ENCODE measurements around the gene SLC2A4RG. TPM values are rescaled to one million over a fixed set of nuclear protein-coding genes. Genes with fewer than 3 reads are reported as not detected.
A peak's percentile ranks its signal among the peaks of the same experiment; 100 is the strongest.
"Not testable (repeated sequence)": the region's sequence is repeated elsewhere in the genome, so short reads cannot be mapped to it uniquely, and the experiment has no call there.

SLC2A4RG gene
- total and polyA plus RNA-seq, 7 experiments from 2014 or later, result 3.0 to 136 (median 96.4) TPM

- peak overlapping the region in 7 of 9 donors; percentile 38 to 69 (median 51) for H3K27ac Mint-ChIP-seq
- H3K27ac ChIP-seq (ENCODE audit: low read depth, low read length), result peak overlapping the region; percentile 81
- H3K4me1 Mint-ChIP-seq, result peaks cover 34 to 65% (median 46%) of the 10 kb centered on the region in 7 donors
- intact Hi-C loops (cut with micrococcal nuclease), result loop anchor here (5.0 kb wide), 7 partner anchors 33 to 413 kb away; partner anchors contain the start of genes GMEB2 (in 1 of the 2), PTK6 (in 1 of the 2) and TCEA2 (in 1 of the 2)
- H3K4me3 Mint-ChIP-seq, result peak overlapping the region; percentile 70 to 91 (median 78)
- no peaks in the 10 kb centered on the region for H3K27me3 ChIP-seq (ENCODE audit: control insufficient read depth in 2 of 2, insufficient read depth in 2 of 2, low read length in 2 of 2)
- peaks cover 0 to 7% (median 2%) of the 10 kb centered on the region in 11 donors for H3K9me3 Mint-ChIP-seq
- H3K27me3 Mint-ChIP-seq, result no peaks in the 10 kb centered on the region
- H3K9me3 ChIP-seq (ENCODE audit: control insufficient read depth in 2 of 3, low read length in 3 of 3), result peaks cover 0 to under 1% (median 0%) of the 10 kb centered on the region in 3 experiments
- peaks cover 15 to 47% (median 30%) of the 10 kb centered on the region in 5 donors for H3K36me3 Mint-ChIP-seq
- DNase-seq (no peak), ATAC-seq (no peak)
- POLR2A ChIA-PET, result interaction anchor here (3.2 to 5.1 kb wide), 2 partner anchors 28 to 42 kb away, joined by 14 to 137 read pairs; partner anchors contain the start of genes LIME1 and SLC2A4RG
- peak overlapping the region; percentile 91 for H3K4me3 ChIP-seq (ENCODE audit: low read length)
- peaks cover 0 to 65% (median 27%) of the 10 kb centered on the region in 3 experiments for H3K36me3 ChIP-seq (ENCODE audit: control insufficient read depth in 2 of 3, insufficient read depth in 3 of 3, low read length in 3 of 3)
- H3K4me1 ChIP-seq (ENCODE audit: control insufficient read depth in 2 of 2, insufficient read depth in 2 of 2, low read length in 2 of 2), result peaks cover 22 to 30% of the 10 kb centered on the region in 2 donors
- CTCF ChIA-PET, result no interaction called here
These were observed 30.4 kb upstream of the SLC2A4RG start for GRCh38 chr20:63709149-63709527.

- Mint-ChIP-seq H3K4me1 (peaks cover 31 to 60% (median 50%) of the 10 kb centered on the region in 7 donors), H3K27ac (peak overlapping the region in 5 of 9 donors; percentile 17 to 89 (median 78)), H3K36me3 (peaks cover 20 to 59% (median 46%) of the 10 kb centered on the region in 5 donors), H3K4me3 (peak overlapping the region; percentile 12 to 90 (median 70)), H3K27me3 (no peaks in the 10 kb centered on the region), H3K9me3 (peaks cover 0 to 21% (median 12%) of the 10 kb centered on the region in 11 donors)
- Histone ChIP-seq H3K27me3 (ENCODE audit: control insufficient read depth in 2 of 2, insufficient read depth in 2 of 2, low read length in 2 of 2) (no peaks in the 10 kb centered on the region), H3K36me3 (ENCODE audit: control insufficient read depth in 2 of 3, insufficient read depth in 3 of 3, low read length in 3 of 3) (peaks cover 0 to 59% (median 10%) of the 10 kb centered on the region in 3 experiments), H3K27ac (ENCODE audit: low read depth, low read length) (no peak overlapping the region), H3K4me3 (ENCODE audit: low read length) (no peak overlapping the region), H3K4me1 (ENCODE audit: control insufficient read depth in 2 of 2, insufficient read depth in 2 of 2, low read length in 2 of 2) (peaks cover 22 to 28% of the 10 kb centered on the region in 2 donors), H3K9me3 (ENCODE audit: control insufficient read depth in 2 of 3, low read length in 3 of 3) (peaks cover 0 to 14% (median 0%) of the 10 kb centered on the region in 3 experiments)
- ATAC-seq, result no peak
- intact Hi-C loops (cut with micrococcal nuclease), result no loop called here
- POLR2A ChIA-PET, result interaction anchor here (0.6 to 2.2 kb wide), 4 partner anchors 8 to 29 kb away, joined by 3 to 7 read pairs (median 3); partner anchors contain the start of gene LIME1
- no peak for DNase-seq
- CTCF ChIA-PET, result interaction anchor here (1.4 kb wide), 1 partner anchor 25 kb away, joined by 3 read pairs; the partner anchor contains the start of gene LIME1
These were observed 28.4 kb upstream of the SLC2A4RG start for GRCh38 chr20:63711085-63711645.

- no peaks in the 10 kb centered on the region for H3K27me3 ChIP-seq (ENCODE audit: control insufficient read depth in 2 of 2, insufficient read depth in 2 of 2, low read length in 2 of 2)
- POLR2A ChIA-PET, result interaction anchor here (0.7 to 2.2 kb wide), 3 partner anchors 9 to 24 kb away, joined by 3 to 7 read pairs (median 4); partner anchors contain the start of gene LIME1
- H3K4me3 ChIP-seq (ENCODE audit: low read length), result no peak overlapping the region
- H3K27ac Mint-ChIP-seq, result peak overlapping the region in 4 of 9 donors; percentile 11 to 58 (median 48)
- H3K4me1 ChIP-seq (ENCODE audit: control insufficient read depth in 2 of 2, insufficient read depth in 2 of 2, low read length in 2 of 2), result peaks cover 14 to 18% of the 10 kb centered on the region in 2 donors
- peaks cover 31 to 59% (median 47%) of the 10 kb centered on the region in 7 donors for H3K4me1 Mint-ChIP-seq
- H3K27ac ChIP-seq (ENCODE audit: low read depth, low read length), result no peak overlapping the region
- ATAC-seq (no peak), DNase-seq (no peak)
- peaks cover 0 to 27% (median 13%) of the 10 kb centered on the region in 11 donors for H3K9me3 Mint-ChIP-seq
- CTCF ChIA-PET, result interaction anchor here (0.7 to 1.4 kb wide), 2 partner anchors 24 to 186 kb away, joined by 3 read pairs; partner anchors contain the start of gene LIME1
- peaks cover 0 to 14% (median 0%) of the 10 kb centered on the region in 3 experiments for H3K9me3 ChIP-seq (ENCODE audit: control insufficient read depth in 2 of 3, low read length in 3 of 3)
- intact Hi-C loops (cut with micrococcal nuclease), result no loop called here
- peak overlapping the region in 5 of 10 donors; percentile 17 to 52 (median 22) for H3K4me3 Mint-ChIP-seq
- H3K36me3 ChIP-seq (ENCODE audit: control insufficient read depth in 2 of 3, insufficient read depth in 3 of 3, low read length in 3 of 3), result peaks cover 0 to 57% (median 5%) of the 10 kb centered on the region in 3 experiments
- peaks cover 20 to 63% (median 50%) of the 10 kb centered on the region in 5 donors for H3K36me3 Mint-ChIP-seq
- H3K27me3 Mint-ChIP-seq, result no peaks in the 10 kb centered on the region
These were observed 27.4 kb upstream of the SLC2A4RG start for GRCh38 chr20:63712191-63712590.

GRCh38 chr20:63714858-63715257, 24.7 kb upstream of the SLC2A4RG start:
- H3K9me3 Mint-ChIP-seq, result peaks cover 2 to 37% (median 17%) of the 10 kb centered on the region in 11 donors
- H3K27ac Mint-ChIP-seq, result no peak overlapping the region
- CTCF ChIA-PET, result no interaction called here
- ATAC-seq (no peak), DNase-seq (no peak)
- peaks cover 29 to 59% (median 52%) of the 10 kb centered on the region in 7 donors for H3K4me1 Mint-ChIP-seq
- H3K27me3 Mint-ChIP-seq, result no peaks in the 10 kb centered on the region
- POLR2A ChIA-PET, result interaction anchor here (1.7 kb wide), 1 partner anchor 24 kb away, joined by 4 read pairs; no protein-coding TSS in a partner anchor
- Histone ChIP-seq H3K9me3 (ENCODE audit: control insufficient read depth in 2 of 3, low read length in 3 of 3) (peaks cover 0 to 22% (median 0%) of the 10 kb centered on the region in 3 experiments), H3K27ac (ENCODE audit: low read depth, low read length) (no peak overlapping the region), H3K27me3 (ENCODE audit: control insufficient read depth in 2 of 2, insufficient read depth in 2 of 2, low read length in 2 of 2) (no peaks in the 10 kb centered on the region), H3K4me1 (ENCODE audit: control insufficient read depth in 2 of 2, insufficient read depth in 2 of 2, low read length in 2 of 2) (peaks cover 7 to 8% of the 10 kb centered on the region in 2 donors), H3K36me3 (ENCODE audit: control insufficient read depth in 2 of 3, insufficient read depth in 3 of 3, low read length in 3 of 3) (peaks cover 5 to 69% (median 8%) of the 10 kb centered on the region in 3 experiments), H3K4me3 (ENCODE audit: low read length) (no peak overlapping the region)
- peaks cover 24 to 80% (median 68%) of the 10 kb centered on the region in 5 donors for H3K36me3 Mint-ChIP-seq
- intact Hi-C loops (cut with micrococcal nuclease), result no loop called here
- H3K4me3 Mint-ChIP-seq, result no peak overlapping the region

- Mint-ChIP-seq H3K4me1 (peaks cover 15 to 55% (median 43%) of the 10 kb centered on the region in 7 donors), H3K27me3 (no peaks in the 10 kb centered on the region), H3K9me3 (peaks cover 2 to 41% (median 16%) of the 10 kb centered on the region in 11 donors), H3K4me3 (peak overlapping the region in 1 of 10 donors; percentile 56), H3K36me3 (peaks cover 18 to 71% (median 54%) of the 10 kb centered on the region in 5 donors), H3K27ac (peak overlapping the region in 3 of 9 donors; percentile 10 to 42 (median 22))
- H3K27ac ChIP-seq (ENCODE audit: low read depth, low read length), result no peak overlapping the region
- H3K4me1 ChIP-seq (ENCODE audit: control insufficient read depth in 2 of 2, insufficient read depth in 2 of 2, low read length in 2 of 2), result peaks cover 0 to 8% of the 10 kb centered on the region in 2 donors
- H3K27me3 ChIP-seq (ENCODE audit: control insufficient read depth in 2 of 2, insufficient read depth in 2 of 2, low read length in 2 of 2), result no peaks in the 10 kb centered on the region
- ChIA-PET POLR2A (interaction anchor here (0.6 to 1.0 kb wide), 5 partner anchors 8 to 203 kb away, joined by 3 to 6 read pairs (median 3); partner anchors contain the start of genes ARFRP1 and ZGPAT), CTCF (interaction anchor here (1.2 to 1.3 kb wide), 2 partner anchors 11 to 17 kb away, joined by 3 to 4 read pairs; partner anchors contain the start of genes ARFRP1, LIME1 and ZGPAT)
- intact Hi-C loops (cut with micrococcal nuclease), result no loop called here
- H3K9me3 ChIP-seq (ENCODE audit: control insufficient read depth in 2 of 3, low read length in 3 of 3), result peaks cover 0 to 22% (median 0%) of the 10 kb centered on the region in 3 experiments
- ATAC-seq (no peak), DNase-seq (no peak)
- peaks cover 3 to 59% (median 5%) of the 10 kb centered on the region in 3 experiments for H3K36me3 ChIP-seq (ENCODE audit: control insufficient read depth in 2 of 3, insufficient read depth in 3 of 3, low read length in 3 of 3)
- no peak overlapping the region for H3K4me3 ChIP-seq (ENCODE audit: low read length)
These were observed 20.6 kb upstream of the SLC2A4RG start for GRCh38 chr20:63718996-63719395.

- H3K4me3 ChIP-seq (ENCODE audit: low read length); ATAC-seq; H3K27me3 Mint-ChIP-seq; H3K9me3 ChIP-seq (ENCODE audit: control insufficient read depth in 2 of 3, low read length in 3 of 3); H3K27ac ChIP-seq (ENCODE audit: low read depth, low read length); H3K4me3 Mint-ChIP-seq; H3K27me3 ChIP-seq (ENCODE audit: control insufficient read depth in 2 of 2, insufficient read depth in 2 of 2, low read length in 2 of 2); DNase-seq; intact Hi-C loops (cut with micrococcal nuclease): not testable (repeated sequence)
- Mint-ChIP-seq H3K9me3 (peaks cover 4 to 34% (median 13%) of the 10 kb centered on the region in 11 donors), H3K4me1 (peaks cover 23 to 56% (median 38%) of the 10 kb centered on the region in 7 donors), H3K27ac (peak overlapping the region in 3 of 9 donors; percentile 2 to 59 (median 45)), H3K36me3 (peaks cover 18 to 61% (median 39%) of the 10 kb centered on the region in 5 donors)
- Histone ChIP-seq H3K4me1 (ENCODE audit: control insufficient read depth in 2 of 2, insufficient read depth in 2 of 2, low read length in 2 of 2) (peaks cover 16 to 17% of the 10 kb centered on the region in 2 donors), H3K36me3 (ENCODE audit: control insufficient read depth in 2 of 3, insufficient read depth in 3 of 3, low read length in 3 of 3) (peaks cover 0 to 32% (median under 1%) of the 10 kb centered on the region in 3 experiments)
- CTCF ChIA-PET, result interaction anchor here (1.3 to 1.5 kb wide), 2 partner anchors 13 to 17 kb away, joined by 3 read pairs; partner anchors contain the start of gene LIME1
- POLR2A ChIA-PET, result interaction anchor here (0.8 to 1.1 kb wide), 2 partner anchors 13 to 14 kb away, joined by 3 read pairs; no protein-coding TSS in a partner anchor
These were observed 16.5 kb upstream of the SLC2A4RG start for GRCh38 chr20:63722967-63723622.

All from naive thymus-derived CD4-positive, alpha-beta T cell (primary cell).